Right lobe of liver (tissue), 4 donors: ENCODE data around the gene MRGPRD.

Experiments used
- CTCF ChIP-seq, 4 donors: fragments of 200-600 bp in 3 of 4; fragments of 450-650 bp in 1 of 4; IDR thresholded peaks; one replicate each; pipeline versions ENCODE4 v1.5.1 to v1.8.0; 2016 to 2022; ENCODE audit warnings: antibody characterized with exemption in 4 of 4, mild to moderate bottlenecking in 2 of 4
- POLR2A ChIP-seq: fragments of 450-650 bp; IDR thresholded peaks from one replicate; pipeline ENCODE4 v1.6.1; 2017; ENCODE audit warnings: antibody characterized with exemption, mild to moderate bottlenecking
- donor health status: DM: no; HTN: no; CAD: no.
- donor health status: DM: no; HTN: no; CAD: no.
- donor health status: DM: no; HTN: yes; CAD: no.

DNA sequence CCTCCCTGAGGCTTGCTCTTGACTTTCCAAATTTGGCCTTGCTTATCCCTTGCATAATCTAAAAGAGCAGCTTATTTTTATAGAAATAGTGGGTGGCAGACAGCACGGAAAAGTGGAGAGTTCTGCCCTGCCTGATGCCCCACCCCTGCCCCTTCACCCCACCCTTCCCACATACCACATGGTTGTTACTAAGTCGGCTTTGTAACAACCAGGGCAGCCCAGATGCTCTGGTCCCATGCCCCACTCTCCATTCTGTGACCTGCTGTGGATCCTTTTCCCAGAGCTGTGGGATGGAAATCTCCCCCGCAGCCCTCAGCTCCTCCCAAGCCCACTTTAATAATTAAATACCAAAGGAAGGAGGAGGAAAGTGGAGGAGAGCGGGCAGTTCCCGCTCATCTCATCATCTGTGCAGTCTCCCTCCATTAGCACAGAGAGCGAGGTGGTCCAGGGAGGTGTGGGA lies 21.4 kb upstream of the MRGPRD start:
- no peak for TF ChIP-seq CTCF (IDR thresholded peaks at IDR 0.05)
- no peak for TF ChIP-seq POLR2A
